GM18511 (cell line): ENCODE measurements around the gene PRPS1.
"Not testable (repeated sequence)": the region's sequence is repeated elsewhere in the genome, so short reads cannot be mapped to it uniquely, and the experiment has no call there.

Experiments used
- ATAC-seq: cut with Tn5 transposase; IDR thresholded peaks from one replicate; pipeline ENCODE4 v1.9.1; 2021; ENCODE audit warnings: mild to moderate bottlenecking, moderate library complexity; ENCODE audit not compliant: unreplicated experiment

Gene PRPS1

GRCh38 chrX:107674480-107675364 lies 46.4 kb downstream of the PRPS1 start:
- peak; percentile 15 for ATAC-seq

DNA sequence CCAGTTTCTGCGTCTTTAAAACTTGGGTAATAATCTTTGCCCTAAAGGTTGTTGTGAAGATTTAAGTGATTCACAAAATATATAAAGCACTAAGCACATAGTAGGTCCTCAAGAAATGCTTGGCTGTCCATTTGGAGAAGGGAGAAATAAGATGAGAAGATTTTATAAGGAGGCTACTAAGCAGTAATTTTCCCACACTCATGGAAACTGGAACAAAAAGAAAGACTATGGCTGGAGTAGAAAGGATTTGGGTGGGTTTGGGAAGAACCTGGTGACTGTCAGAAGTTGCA lies 47.0 kb downstream of the PRPS1 start:
- no peak for ATAC-seq

DNA sequence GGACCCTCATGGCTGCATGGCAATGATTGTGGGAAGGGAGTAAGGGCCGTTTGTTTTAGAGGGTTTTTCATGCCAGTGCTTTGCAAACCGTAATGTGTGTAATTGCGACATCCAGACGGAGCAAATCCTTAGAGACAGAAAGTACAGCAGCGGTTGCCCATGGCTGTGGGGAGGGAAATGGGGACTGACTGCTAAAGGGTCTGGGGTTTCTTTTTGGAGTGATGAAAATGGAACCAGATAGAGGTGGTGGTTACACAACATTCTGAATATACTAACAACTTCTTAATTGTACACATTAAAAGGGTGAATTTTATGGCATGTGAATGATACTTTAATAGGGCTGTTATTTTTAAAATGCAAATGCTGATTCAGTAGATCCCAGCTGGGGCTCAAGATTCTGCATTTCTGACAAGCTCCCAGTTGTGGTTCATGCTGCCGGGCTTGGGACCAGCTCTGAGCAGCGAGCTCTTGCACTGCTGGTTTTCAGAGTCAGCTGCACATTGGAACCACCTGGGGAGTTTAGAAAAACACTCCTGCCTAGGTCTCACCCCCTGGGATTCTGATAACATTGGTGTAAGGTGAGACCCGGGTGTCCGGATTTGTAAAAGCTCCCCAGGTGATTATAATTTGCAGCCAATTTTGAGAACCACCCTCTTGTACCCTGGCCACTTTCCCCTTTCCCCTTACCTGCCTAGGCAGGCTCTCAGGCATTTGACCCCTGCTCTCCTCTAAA lies 47.7 kb downstream of the PRPS1 start:
- no peak for ATAC-seq

GRCh38 chrX:107676559-107677378 lies 48.5 kb downstream of the PRPS1 start:
- ATAC-seq: peak; percentile 24

DNA sequence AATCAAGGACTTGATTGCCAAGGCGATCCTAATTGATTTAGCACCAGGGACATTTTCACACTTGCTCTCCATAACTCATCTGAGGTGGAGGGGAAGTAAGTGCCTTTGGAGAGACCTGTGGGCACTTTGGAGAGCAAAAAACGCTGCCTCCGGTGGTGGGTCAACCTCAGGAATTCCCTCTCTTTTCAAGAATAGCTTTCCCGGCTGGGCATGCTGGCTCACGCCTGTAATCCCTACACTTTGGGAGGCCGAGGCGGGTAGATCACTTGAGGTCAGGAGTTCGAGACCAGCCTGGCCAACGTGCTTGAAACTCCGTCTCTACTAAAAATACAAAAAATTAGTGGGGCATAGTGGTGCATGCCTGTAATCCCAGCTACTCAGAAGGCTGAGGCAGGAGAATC lies 49.2 kb downstream of the PRPS1 start:
- no peak for ATAC-seq

DNA sequence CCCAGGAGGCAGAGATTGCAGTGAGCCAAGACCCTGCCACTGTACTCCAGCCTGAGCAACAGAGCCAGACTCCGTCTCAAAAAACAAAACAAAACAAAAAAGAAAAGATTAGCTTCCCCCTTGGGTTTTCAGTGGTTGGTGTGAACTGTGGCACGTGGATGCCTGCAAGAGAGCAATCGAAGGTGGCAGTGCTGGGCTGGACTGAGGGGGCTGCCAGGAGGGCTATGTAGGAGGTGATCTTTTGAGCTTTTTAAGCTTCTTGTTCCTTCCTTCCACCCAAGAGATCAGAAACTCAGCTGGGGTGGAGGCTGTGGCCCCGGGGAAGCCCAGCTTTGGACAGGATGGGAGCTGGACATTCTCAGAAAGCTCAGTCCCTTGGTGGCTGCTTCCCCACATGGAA lies 49.6 kb downstream of the PRPS1 start:
- no peak for ATAC-seq

GRCh38 chrX:107678957-107679740 lies 50.8 kb downstream of the PRPS1 start:
- ATAC-seq: no peak

- no peak for ATAC-seq
These were observed 53.9 kb downstream of the PRPS1 start for GRCh38 chrX:107682256-107682655.

DNA sequence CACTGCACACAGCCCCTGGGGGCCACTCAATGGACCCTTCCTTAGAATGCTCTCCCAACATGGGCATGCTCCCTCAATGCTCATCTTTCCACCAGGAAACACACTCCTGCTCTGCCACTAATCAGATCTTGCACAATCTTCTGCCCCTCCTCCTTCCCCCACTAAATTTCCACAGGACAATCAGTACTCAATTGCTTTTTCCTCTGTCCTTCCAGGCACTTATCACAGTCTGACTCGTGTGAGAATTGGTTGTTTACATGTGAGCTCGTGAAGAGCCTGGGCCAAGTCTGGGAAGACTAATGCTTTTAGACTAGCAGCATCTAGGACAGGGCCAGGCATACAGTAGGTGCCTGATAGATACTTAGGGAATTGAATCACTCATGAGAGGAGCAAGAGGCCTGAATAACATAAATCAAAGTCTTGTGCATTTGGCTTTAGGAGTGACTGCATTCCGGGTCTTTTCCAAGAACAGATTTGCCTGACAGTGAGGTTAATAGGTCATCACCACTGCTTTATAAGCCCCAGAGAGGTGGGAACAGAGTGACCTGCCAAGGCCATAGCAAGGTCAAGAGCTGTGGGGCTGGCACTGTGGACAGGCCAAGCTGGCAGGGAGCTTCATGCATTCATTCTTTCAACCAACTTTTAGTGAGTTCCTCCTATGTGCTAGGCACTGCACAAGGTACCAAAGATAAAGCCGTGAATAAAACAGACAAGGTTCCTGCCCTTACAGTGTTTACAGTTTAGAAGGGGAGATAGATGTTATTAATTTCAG lies 55.0 kb downstream of the PRPS1 start:
- no peak for ATAC-seq

DNA sequence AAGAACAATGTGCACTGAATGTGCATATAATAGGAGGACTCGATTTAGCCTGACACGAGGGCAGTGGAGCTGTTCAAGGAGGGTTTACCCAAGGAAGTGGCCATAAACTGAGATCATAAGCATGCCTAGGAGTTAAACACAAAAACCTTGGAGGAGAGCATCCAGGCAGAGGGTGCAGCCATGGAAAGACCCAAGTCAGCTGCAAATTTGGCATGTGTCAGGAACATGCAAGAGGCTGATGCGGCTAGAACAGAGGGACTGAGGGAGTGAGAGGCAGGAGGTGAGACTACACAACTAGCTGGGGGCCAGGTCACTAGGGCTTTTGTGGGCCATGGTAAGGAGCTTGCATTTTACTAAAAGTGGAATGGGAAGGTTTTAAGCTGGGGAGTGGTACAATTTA lies 55.6 kb downstream of the PRPS1 start:
- no peak for ATAC-seq

DNA sequence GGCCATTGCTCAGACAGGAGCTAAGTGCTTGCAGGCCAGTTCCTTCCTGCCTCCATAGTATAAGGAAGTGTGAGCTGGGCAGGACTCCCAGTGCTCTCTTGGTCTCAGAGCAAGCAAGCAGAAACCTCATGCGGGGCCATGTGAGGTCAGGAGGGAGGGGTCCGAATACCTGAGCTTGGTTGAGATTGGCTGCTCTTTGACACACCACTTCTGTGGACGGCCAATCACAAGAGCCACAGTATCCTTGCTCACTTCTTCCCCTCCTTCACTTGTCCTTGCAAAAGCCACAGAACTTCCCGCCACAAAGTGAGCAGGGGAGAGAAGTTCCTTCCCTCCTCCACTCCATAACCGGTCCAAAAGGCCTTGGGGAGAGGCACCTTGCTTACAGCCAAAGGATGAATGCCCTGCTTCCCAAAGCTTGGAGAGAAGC lies 56.7 kb downstream of the PRPS1 start:
- ATAC-seq: peak; percentile 91

GRCh38 chrX:107685586-107685985 lies 57.3 kb downstream of the PRPS1 start:
- not testable (repeated sequence) for ATAC-seq

DNA sequence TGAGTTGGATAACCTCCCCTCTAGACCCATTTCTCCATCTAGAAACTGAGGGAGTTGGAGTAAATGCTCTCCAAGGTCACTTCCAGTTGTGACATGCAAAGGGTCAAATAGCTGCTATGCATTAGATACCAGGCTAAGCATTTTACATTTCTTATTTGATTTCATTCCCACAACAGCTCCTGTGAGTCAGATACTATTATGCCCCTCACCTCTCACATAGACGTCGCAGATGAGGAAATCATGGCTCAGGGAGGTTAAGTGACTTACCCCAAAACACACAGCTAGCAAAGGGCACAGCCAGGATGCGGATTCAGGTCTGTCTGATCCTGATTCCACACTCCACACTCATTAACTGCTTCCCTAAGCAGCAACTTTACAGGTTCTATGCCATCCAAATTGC lies 57.7 kb downstream of the PRPS1 start:
- ATAC-seq: no peak

DNA sequence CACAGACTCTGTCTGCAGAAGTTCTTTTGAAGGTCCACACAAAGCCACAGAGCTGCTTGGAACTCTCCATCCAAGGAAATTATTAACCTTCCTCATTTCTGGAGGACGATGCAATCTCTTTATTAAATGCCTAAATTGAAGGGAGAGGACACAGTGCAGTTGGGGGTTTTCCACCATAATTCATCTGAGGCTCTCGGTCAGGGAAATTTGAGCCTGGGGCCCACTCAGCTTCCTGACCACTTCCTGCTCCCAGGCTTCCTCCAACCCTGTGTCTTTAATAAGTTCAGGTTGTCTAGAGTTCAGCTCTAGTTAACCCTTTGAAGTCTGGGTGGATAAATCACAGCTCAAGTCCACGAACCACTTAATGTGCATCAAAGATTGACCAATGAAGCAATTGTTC lies 58.5 kb downstream of the PRPS1 start:
- no peak for ATAC-seq

- no peak for ATAC-seq
These were observed 59.1 kb downstream of the PRPS1 start for GRCh38 chrX:107687445-107687844.

GRCh38 chrX:107691024-107691448 lies 62.7 kb downstream of the PRPS1 start:
- ATAC-seq: no peak

DNA sequence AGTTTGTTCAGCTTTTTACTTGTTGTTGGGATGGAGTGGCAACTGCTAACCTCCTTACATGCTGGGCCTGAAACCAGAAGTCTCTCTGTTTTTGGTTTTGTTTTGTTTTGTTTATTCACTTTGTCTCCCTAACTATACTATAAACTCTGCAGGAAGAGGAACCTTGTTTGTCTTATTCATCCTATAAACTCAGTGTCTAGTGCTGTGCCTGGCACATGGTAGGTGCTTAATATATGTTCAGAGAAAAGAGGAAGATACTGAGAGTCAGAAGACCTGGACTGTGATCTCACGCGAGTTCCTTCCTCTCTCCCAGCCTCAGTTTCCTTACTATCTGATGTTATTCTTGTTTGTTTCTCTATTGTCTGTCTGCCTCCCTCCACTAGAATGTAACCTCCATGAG lies 71.3 kb downstream of the PRPS1 start:
- ATAC-seq: no peak

- no peak for ATAC-seq
These were observed 72.0 kb downstream of the PRPS1 start for GRCh38 chrX:107700317-107700774.
